MCF 10A (cell line): ENCODE measurements around the gene ZNF160. TPM values are rescaled to one million over a fixed set of nuclear protein-coding genes. Genes with fewer than 3 reads are reported as not detected.

Experiments used
- Bru-seq: library from RNA; stranded (reverse); fragments of 400-500 nt; gene quantifications from one replicate; lab custom pipeline; 2021; lab: Mats Ljungman, UMichigan
- BruChase-seq, 2 experiments: library from RNA; stranded (reverse); fragments of 400-500 nt; gene quantifications; one replicate each; lab custom pipeline; 2021; lab: Mats Ljungman, UMichigan
- BruUV-seq: library from RNA; stranded (reverse); fragments of 400-500 nt; replicated peaks from 2 replicates; lab custom pipeline; 2021; lab: Mats Ljungman, UMichigan
- CTCF ChIA-PET: fragments of 300-600 bp; sonication (Branson Sonifier 250); formaldehyde crosslinking; extraction: SDS; loops from one replicate; lab custom pipeline; 2021; ENCODE audit warnings: antibody characterized with exemption, inconsistent platforms; lab: Yijun Ruan, JAX
- POLR2A ChIA-PET: fragments of 300-600, 350-650 bp; sonication (Branson Sonifier 250); formaldehyde crosslinking; extraction: SDS; loops from one replicate; lab custom pipeline; 2020; ENCODE audit warnings: antibody characterized with exemption, inconsistent platforms; lab: Yijun Ruan, JAX
- DNase-seq: peaks from one replicate; pipeline ENCODE4 v3.0.0-alpha.2; 2018; ENCODE audit not compliant: unreplicated experiment
- H3K27ac Mint-ChIP-seq: one replicate; pipeline ENCODE4 v1.8.0; 2022; ENCODE audit warnings: mild to moderate bottlenecking, low read depth, mixed read lengths; ENCODE audit not compliant: unreplicated experiment
- H3K27me3 Mint-ChIP-seq: one replicate; pipeline ENCODE4 v1.8.0; 2022; ENCODE audit warnings: mixed read lengths; ENCODE audit not compliant: insufficient read depth, unreplicated experiment
- H3K36me3 Mint-ChIP-seq: one replicate; pipeline ENCODE4 v1.8.0; 2022; ENCODE audit warnings: mild to moderate bottlenecking, moderate library complexity, mixed read lengths; ENCODE audit not compliant: insufficient read depth, unreplicated experiment
- H3K4me1 Mint-ChIP-seq: one replicate; pipeline ENCODE4 v1.8.0; 2022; ENCODE audit warnings: mixed read lengths; ENCODE audit not compliant: insufficient read depth, unreplicated experiment
- H3K4me3 Mint-ChIP-seq: one replicate; pipeline ENCODE4 v1.8.0; 2022; ENCODE audit warnings: mild to moderate bottlenecking, moderate library complexity, mixed read lengths; ENCODE audit not compliant: unreplicated experiment
- H3K9me3 Mint-ChIP-seq: one replicate; pipeline ENCODE4 v1.8.0; 2022; ENCODE audit warnings: mixed read lengths; ENCODE audit not compliant: unreplicated experiment
- intact Hi-C: fragments of 100-400 bp; cut with micrococcal nuclease; formaldehyde crosslinking; loops from 2 replicates; pipeline ENCODE4 v1.14.1; 2022
- long read RNA-seq: library from polyadenylated mRNA; stranded (forward); transcript quantifications from one replicate; pipeline ENCODE4 v2.0.0, GENCODE V29; 2022
- total RNA-seq: library from RNA; stranded (reverse); gene quantifications from 2 replicates; pipeline ENCODE4 v1.2.3, GENCODE V29; 2022
- TF ChIP-seq, protein P1 (sequence below): fragments of 200-600 bp; IDR thresholded peaks from one replicate; pipeline ENCODE4 v1.8.0; 2022; ENCODE audit warnings: antibody characterized with exemption, mild to moderate bottlenecking; ENCODE audit not compliant: unreplicated experiment

ZNF160 gene
- total RNA-seq (16.5 and 20.3 TPM in 2 replicates), Bru-seq, nascent RNA (percentile 75 among the genes with signal in this experiment), BruChase-seq, experiment 1, labeled RNA remaining after a 6-hour chase (percentile 69 among the genes with signal in this experiment), BruChase-seq, experiment 2, labeled RNA remaining after a 2-hour chase (percentile 82 among the genes with signal in this experiment)
- long read RNA-seq, full-length matches to known transcripts: 9 of 18 reads
- long read RNA-seq, partial matches to known transcripts: 0 of 18 reads
- long read RNA-seq, other reads (novel, unspliced or antisense): 9 of 18 reads

GRCh38 chr19:53103234-53104203 lies at the start of gene ZNF160:
ZNF160 (minus strand) TSS chr19:53103422; CDS start chr19:53086276, 17,146 bp downstream.
- peak within 1 kb of the TSS; percentile 81 for H3K4me3 Mint-ChIP-seq
- DNase-seq: peak; percentile 95
- H3K9me3 Mint-ChIP-seq: no peaks in the 10 kb centered on the region
- intact Hi-C loops: loop anchor here (5.0 to 10.0 kb wide), 2 partner anchors 141 to 179 kb away; partner anchors contain the start of genes ZNF816 and ZNF888
- H3K4me1 Mint-ChIP-seq: peaks cover 13% of the 10 kb centered on the region
- H3K27ac Mint-ChIP-seq: peak within 1 kb of the TSS; percentile 84
- ChIA-PET CTCF (no interaction called here), POLR2A (interaction anchor here (0.6 to 1.9 kb wide), 6 partner anchors 73 to 328 kb away, joined by 3 to 10 read pairs (median 4); partner anchors contain the start of gene ZNF761)
- TF ChIP-seq, protein P1, sequence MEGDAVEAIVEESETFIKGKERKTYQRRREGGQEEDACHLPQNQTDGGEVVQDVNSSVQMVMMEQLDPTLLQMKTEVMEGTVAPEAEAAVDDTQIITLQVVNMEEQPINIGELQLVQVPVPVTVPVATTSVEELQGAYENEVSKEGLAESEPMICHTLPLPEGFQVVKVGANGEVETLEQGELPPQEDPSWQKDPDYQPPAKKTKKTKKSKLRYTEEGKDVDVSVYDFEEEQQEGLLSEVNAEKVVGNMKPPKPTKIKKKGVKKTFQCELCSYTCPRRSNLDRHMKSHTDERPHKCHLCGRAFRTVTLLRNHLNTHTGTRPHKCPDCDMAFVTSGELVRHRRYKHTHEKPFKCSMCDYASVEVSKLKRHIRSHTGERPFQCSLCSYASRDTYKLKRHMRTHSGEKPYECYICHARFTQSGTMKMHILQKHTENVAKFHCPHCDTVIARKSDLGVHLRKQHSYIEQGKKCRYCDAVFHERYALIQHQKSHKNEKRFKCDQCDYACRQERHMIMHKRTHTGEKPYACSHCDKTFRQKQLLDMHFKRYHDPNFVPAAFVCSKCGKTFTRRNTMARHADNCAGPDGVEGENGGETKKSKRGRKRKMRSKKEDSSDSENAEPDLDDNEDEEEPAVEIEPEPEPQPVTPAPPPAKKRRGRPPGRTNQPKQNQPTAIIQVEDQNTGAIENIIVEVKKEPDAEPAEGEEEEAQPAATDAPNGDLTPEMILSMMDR: no peak
- no TSS peak for BruUV-seq
- H3K27me3 Mint-ChIP-seq: no peaks in the 10 kb centered on the region
- peaks cover 11% of the 10 kb centered on the region for H3K36me3 Mint-ChIP-seq

- no peak overlapping the region for H3K27ac Mint-ChIP-seq
- no peaks in the 10 kb centered on the region for H3K27me3 Mint-ChIP-seq
- BruUV-seq: no TSS peak
- intact Hi-C loops: no loop called here
- TF ChIP-seq, protein P1: no peak
- no peak overlapping the region for H3K4me3 Mint-ChIP-seq
- ChIA-PET CTCF (no interaction called here), POLR2A (no interaction called here)
- H3K36me3 Mint-ChIP-seq: no peaks in the 10 kb centered on the region
- H3K4me1 Mint-ChIP-seq: no peaks in the 10 kb centered on the region
- H3K9me3 Mint-ChIP-seq: peaks cover 20% of the 10 kb centered on the region
- no peak for DNase-seq
These were observed 44.4 kb upstream of the ZNF160 start for GRCh38 chr19:53147645-53148044.

DNA sequence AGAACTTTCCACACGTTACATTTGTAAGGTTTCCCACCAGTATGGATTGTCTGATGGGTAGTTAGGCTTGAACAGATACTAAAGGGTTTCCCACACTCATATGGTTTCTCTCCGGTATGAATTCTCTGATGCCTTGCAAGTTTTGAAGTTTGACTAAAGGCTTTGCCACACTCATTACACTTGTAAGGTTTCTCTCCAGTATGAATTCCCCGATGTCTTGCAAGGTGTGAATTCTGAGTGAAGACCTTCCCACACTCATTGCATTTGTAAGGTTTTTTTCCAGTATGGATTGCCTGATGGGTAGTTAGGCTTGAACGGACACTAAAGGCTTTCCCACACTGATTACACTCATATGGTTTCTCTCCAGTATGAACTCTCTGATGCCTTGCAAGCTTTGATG lies 37.1 kb upstream of the ZNF160 start:
- ChIA-PET CTCF (no interaction called here), POLR2A (no interaction called here)
- H3K4me1 Mint-ChIP-seq: no peaks in the 10 kb centered on the region
- TF ChIP-seq, protein P1: no peak
- BruUV-seq: no TSS peak
- no peaks in the 10 kb centered on the region for H3K36me3 Mint-ChIP-seq
- H3K27me3 Mint-ChIP-seq: no peaks in the 10 kb centered on the region
- peaks cover 8% of the 10 kb centered on the region for H3K9me3 Mint-ChIP-seq
- no peak overlapping the region for H3K27ac Mint-ChIP-seq
- DNase-seq: no peak
- no peak overlapping the region for H3K4me3 Mint-ChIP-seq
- intact Hi-C loops: no loop called here

DNA sequence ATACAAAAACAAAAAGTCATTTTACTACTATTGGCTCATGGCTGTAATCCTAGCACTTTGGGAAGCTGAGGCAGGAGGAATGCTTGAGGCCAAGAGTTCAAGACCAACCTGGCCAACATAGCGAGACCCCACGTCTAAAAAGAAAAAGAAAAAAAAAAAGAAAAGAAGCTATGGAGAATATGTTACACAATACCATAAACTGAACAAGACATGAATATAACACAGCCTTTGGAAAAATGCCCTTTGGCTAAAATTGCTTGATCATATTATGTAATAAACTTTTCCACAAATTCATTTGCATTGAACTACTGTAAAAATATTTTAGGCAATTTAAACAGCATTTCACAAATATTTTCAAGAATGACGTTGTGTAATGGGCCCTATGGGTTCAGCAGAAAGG lies 33.2 kb upstream of the ZNF160 start:
- TF ChIP-seq, protein P1: no peak
- ChIA-PET POLR2A (no interaction called here), CTCF (no interaction called here)
- H3K27me3 Mint-ChIP-seq: no peaks in the 10 kb centered on the region
- peaks cover 16% of the 10 kb centered on the region for H3K9me3 Mint-ChIP-seq
- no TSS peak for BruUV-seq
- no peaks in the 10 kb centered on the region for H3K4me1 Mint-ChIP-seq
- no peak for DNase-seq
- no peaks in the 10 kb centered on the region for H3K36me3 Mint-ChIP-seq
- intact Hi-C loops: no loop called here
- no peak overlapping the region for H3K4me3 Mint-ChIP-seq
- H3K27ac Mint-ChIP-seq: no peak overlapping the region
